Sigmoid colon (tissue), 3 donors: ENCODE results near the gene SPAG5.

ENCODE experiments used
- CTCF ChIP-seq, 4 experiments: fragments of 450-650 bp in 3 of 4; fragments of 200-600 bp in 1 of 4; IDR thresholded peaks; one replicate each; pipeline ENCODE4 v1.5.1; 2016 to 2019; ENCODE audit warnings: antibody characterized with exemption in 4 of 4, mild to moderate bottlenecking in 3 of 4, moderate library complexity in 2 of 4
- POLR2A ChIP-seq, 2 donors: fragments of 450-650 bp; IDR thresholded peaks; one replicate each; pipeline ENCODE4 v1.6.1; 2016; ENCODE audit warnings: antibody characterized with exemption in 2 of 2, mild to moderate bottlenecking in 2 of 2, moderate library complexity in 2 of 2

- no peak for TF ChIP-seq POLR2A (IDR thresholded peaks at IDR 0.05)
- TF ChIP-seq CTCF (IDR thresholded peaks at IDR 0.05), result no peak
Observed at GRCh38 chr17:28534740-28535375, 64.0 kb downstream of the SPAG5 start.
